HUES6 (cell line): ENCODE data around the gene WDR82.
A peak's percentile ranks its signal among the peaks of the same experiment; 100 is the strongest.
"Not testable (repeated sequence)": the region's sequence is repeated elsewhere in the genome, so short reads cannot be mapped to it uniquely, and the experiment has no call there.

Experiments used
- H3K27ac ChIP-seq: 2 replicates; pipeline ENCODE4 v1.7.0; 2013; ENCODE audit warnings: low read depth, mild to moderate bottlenecking, low read length, inconsistent platforms
- H3K27me3 ChIP-seq: 2 replicates; pipeline ENCODE4 v1.6.1; 2013; ENCODE audit warnings: low read length; ENCODE audit not compliant: control insufficient read depth, insufficient read depth
- H3K36me3 ChIP-seq: 2 replicates; pipeline ENCODE4 v1.6.1; 2013; ENCODE audit warnings: low read length; ENCODE audit not compliant: control insufficient read depth, insufficient read depth
- H3K4me1 ChIP-seq: 2 replicates; pipeline ENCODE4 v1.6.1; 2013; ENCODE audit warnings: low read length; ENCODE audit not compliant: control insufficient read depth, insufficient read depth
- H3K4me3 ChIP-seq: 2 replicates; pipeline ENCODE4 v1.5.1; 2013; ENCODE audit warnings: low read depth, low read length
- H3K9ac ChIP-seq: one replicate; pipeline ENCODE4 v1.6.1; 2013; ENCODE audit warnings: mild to moderate bottlenecking, low read length
- H3K9me3 ChIP-seq: 2 replicates; pipeline ENCODE4 v1.6.1; 2013; ENCODE audit warnings: low read depth, low read length; ENCODE audit not compliant: control insufficient read depth, insufficient read depth

Gene WDR82

GRCh38 chr3:52281981-52282801 is 3.7 kb upstream of the WDR82 start:
- Histone ChIP-seq H3K36me3 (no peaks in the 10 kb centered on the region), H3K27me3 (no peaks in the 10 kb centered on the region), H3K4me1 (peaks cover 16% of the 10 kb centered on the region), H3K9ac (no peak overlapping the region), H3K4me3 (no peak overlapping the region), H3K9me3 (no peaks in the 10 kb centered on the region), H3K27ac (no peak overlapping the region)

DNA sequence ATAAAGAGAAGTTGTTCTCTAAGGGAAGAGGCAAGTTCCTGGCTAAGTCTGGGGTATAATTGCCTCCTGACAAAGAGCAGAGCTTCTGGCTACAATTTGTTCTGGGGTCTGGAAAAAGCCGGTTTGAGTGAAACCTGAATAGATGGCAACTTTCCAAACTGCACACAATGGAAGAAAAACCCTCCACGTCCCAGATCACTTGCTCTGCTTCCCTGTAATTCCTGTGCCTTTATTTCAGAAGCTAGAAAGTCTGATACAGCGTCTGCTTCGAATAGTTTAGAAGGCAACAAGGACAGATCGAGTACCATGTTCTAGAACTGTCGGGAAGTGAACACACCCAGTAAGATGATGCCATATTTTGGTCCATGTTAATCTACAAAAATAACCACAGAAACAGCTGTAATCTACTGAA is 1.6 kb upstream of the WDR82 start:
- Histone ChIP-seq H3K4me3 (no peak overlapping the region), H3K4me1 (peaks cover 18% of the 10 kb centered on the region), H3K27me3 (no peaks in the 10 kb centered on the region), H3K9me3 (no peaks in the 10 kb centered on the region), H3K9ac (no peak overlapping the region), H3K36me3 (no peaks in the 10 kb centered on the region; the same call in 1 of the 2 replicates), H3K27ac (peak overlapping the region; percentile 55; the same call in 1 of the 2 replicates)

- peak overlapping the region; percentile 99 for H3K4me3 ChIP-seq
These were observed 1.1 kb upstream of the WDR82 start for GRCh38 chr3:52279596-52279995.

GRCh38 chr3:52277972-52278509 is 408 bp downstream of the WDR82 start:
- Histone ChIP-seq H3K9me3 (no peaks in the 10 kb centered on the region), H3K36me3 (peaks cover 15% of the 10 kb centered on the region), H3K27me3 (no peaks in the 10 kb centered on the region), H3K9ac (peak overlapping the region; percentile 99), H3K4me3 (peak overlapping the region; percentile 99), H3K4me1 (peaks cover 18% of the 10 kb centered on the region), H3K27ac (peak overlapping the region; percentile 86)

More at GRCh38 chr3:52279596-52279995, 1.1 kb upstream of the WDR82 start:
- H3K36me3 ChIP-seq: peaks cover under 1% of the 10 kb centered on the region; the same call in 1 of the 2 replicates
- peaks cover 18% of the 10 kb centered on the region for H3K4me1 ChIP-seq
- H3K27ac ChIP-seq: 0 out of 2 replicates have a peak overlapping the region, but pooled peaks have one; percentile 55
- H3K9me3 ChIP-seq: no peaks in the 10 kb centered on the region
- H3K27me3 ChIP-seq: no peaks in the 10 kb centered on the region
- peak overlapping the region; percentile 86 for H3K9ac ChIP-seq

- peaks cover 20% of the 10 kb centered on the region for H3K36me3 ChIP-seq
- H3K27ac ChIP-seq: 0 out of 2 replicates have a peak overlapping the region, but pooled peaks have one; percentile 4
- H3K4me1 ChIP-seq: peaks cover 18% of the 10 kb centered on the region
- peak overlapping the region; percentile 99 for H3K4me3 ChIP-seq
- peak overlapping the region; percentile 99 for H3K9ac ChIP-seq
- H3K9me3 ChIP-seq: no peaks in the 10 kb centered on the region
- H3K27me3 ChIP-seq: no peaks in the 10 kb centered on the region
These were observed 1.1 kb downstream of the WDR82 start for GRCh38 chr3:52277071-52277964.

- H3K9me3 ChIP-seq, H3K4me3 ChIP-seq, H3K27me3 ChIP-seq, H3K27ac ChIP-seq, H3K9ac ChIP-seq: not testable (repeated sequence)
- Histone ChIP-seq H3K4me1 (peaks cover 13% of the 10 kb centered on the region; the same call in 1 of the 2 replicates), H3K36me3 (peaks cover 39% of the 10 kb centered on the region)
These were observed 3.7 kb downstream of the WDR82 start for GRCh38 chr3:52274781-52275180.

DNA sequence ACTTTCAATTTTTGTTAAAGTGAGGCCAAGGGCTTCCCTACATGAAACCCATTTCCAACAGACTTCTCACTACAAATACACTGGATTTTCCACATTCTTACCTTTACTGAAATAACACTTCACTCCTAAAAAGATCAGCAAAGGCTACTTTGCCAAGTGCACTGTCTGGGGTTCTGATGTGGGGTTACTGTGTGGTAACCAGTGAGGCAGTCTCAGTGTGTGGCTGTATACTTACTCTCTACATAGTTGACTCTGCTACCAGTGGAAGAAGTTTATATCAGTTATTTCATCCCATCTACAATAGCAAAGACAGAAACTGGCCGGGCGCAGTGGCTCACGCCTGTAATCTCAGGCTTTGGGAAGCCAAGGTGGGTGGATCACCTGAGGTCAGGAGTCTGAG is 5.6 kb downstream of the WDR82 start:
- no peak overlapping the region for H3K27ac ChIP-seq
- no peaks in the 10 kb centered on the region for H3K27me3 ChIP-seq
- peaks cover 58% of the 10 kb centered on the region for H3K36me3 ChIP-seq
- H3K9me3 ChIP-seq: no peaks in the 10 kb centered on the region
- no peak overlapping the region for H3K4me3 ChIP-seq
- H3K4me1 ChIP-seq: peaks cover 6% of the 10 kb centered on the region; the same call in 1 of the 2 replicates
- H3K9ac ChIP-seq: no peak overlapping the region

DNA sequence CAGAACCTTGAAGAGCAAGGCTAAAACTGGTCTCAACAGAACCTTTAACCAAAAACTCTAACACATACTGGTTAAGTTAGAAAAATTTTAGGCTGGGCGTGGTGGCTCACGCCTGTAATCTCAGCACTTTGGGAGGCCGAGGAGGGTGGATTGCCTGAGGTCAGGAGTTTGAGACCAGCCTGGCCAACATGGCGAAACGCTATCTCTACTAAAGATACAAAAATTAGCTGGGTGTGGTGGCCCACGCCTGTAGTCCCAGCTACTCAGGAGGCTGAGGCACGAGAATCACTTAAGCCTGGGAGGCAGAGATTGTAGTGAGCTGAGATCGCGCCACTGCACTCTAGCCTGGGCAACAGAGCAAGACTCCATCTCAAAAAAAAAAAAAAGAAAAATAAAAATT is 6.3 kb downstream of the WDR82 start:
- not testable (repeated sequence) for H3K4me3 ChIP-seq, H3K27me3 ChIP-seq, H3K4me1 ChIP-seq, H3K27ac ChIP-seq, H3K9ac ChIP-seq, H3K9me3 ChIP-seq
- H3K36me3 ChIP-seq: peaks cover 64% of the 10 kb centered on the region

DNA sequence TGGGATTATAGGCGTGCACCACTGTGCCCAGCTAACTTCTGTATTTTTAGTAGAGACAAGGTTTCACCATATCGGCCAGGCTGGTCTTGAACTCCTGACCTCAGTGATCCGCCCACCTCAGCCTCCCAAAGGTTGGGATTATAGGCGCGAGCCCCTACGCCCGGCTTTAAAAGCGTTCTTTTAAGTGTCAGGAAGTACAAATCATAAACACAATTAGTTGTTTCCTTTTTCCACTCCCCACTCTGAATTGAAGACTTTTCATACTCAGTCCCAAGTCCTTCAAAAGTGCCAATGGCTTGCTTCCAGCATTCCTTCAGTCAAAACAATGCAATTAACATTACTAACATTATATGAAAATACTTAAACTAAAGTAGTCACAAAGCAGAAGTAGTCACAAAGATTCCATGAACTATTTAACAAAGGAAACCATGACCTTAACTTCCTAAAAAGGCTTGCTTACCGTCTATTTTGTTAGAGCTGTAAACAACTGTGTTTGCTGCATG is 8.1 kb downstream of the WDR82 start:
- no peak overlapping the region for H3K27ac ChIP-seq
- no peak overlapping the region for H3K9ac ChIP-seq
- peaks cover 81% of the 10 kb centered on the region for H3K36me3 ChIP-seq

GRCh38 chr3:52269776-52270175 is 8.7 kb downstream of the WDR82 start:
- no peaks in the 10 kb centered on the region for H3K27me3 ChIP-seq
- H3K36me3 ChIP-seq: peaks cover 86% of the 10 kb centered on the region
- no peak overlapping the region for H3K9ac ChIP-seq
- H3K4me1 ChIP-seq: no peaks in the 10 kb centered on the region
- no peak overlapping the region for H3K27ac ChIP-seq
- no peak overlapping the region for H3K4me3 ChIP-seq
- H3K9me3 ChIP-seq: no peaks in the 10 kb centered on the region

More for the DNA sequence above, 8.1 kb downstream of the WDR82 start:
- no peaks in the 10 kb centered on the region for H3K27me3 ChIP-seq
- no peak overlapping the region for H3K4me3 ChIP-seq
- no peaks in the 10 kb centered on the region for H3K9me3 ChIP-seq
- H3K4me1 ChIP-seq: no peaks in the 10 kb centered on the region
